A549 (cell line): ENCODE measurements around the gene ATP6AP1. TPM values are rescaled to one million over a fixed set of nuclear protein-coding genes. Genes with fewer than 3 reads are reported as not detected.

Experiments used
- ATAC-seq, 2 experiments: fragments of 200-7000 bp in 1 of 2; fragments of >200 bp in 1 of 2; cut with Nextera tagmentation in 1 of 2; cut with Tn5 transposase in 1 of 2; 3 replicates each; pipeline versions ENCODE4 v1.8.0 to v1.9.1; 2018 to 2020; ENCODE audit warnings: mild to moderate bottlenecking in 1 of 2, moderate library complexity in 1 of 2
- CTCF ChIA-PET: fragments of 300-600 bp; sonication (Branson Sonifier 250); formaldehyde crosslinking; extraction: SDS; loops from one replicate; lab custom pipeline; 2021; ENCODE audit warnings: antibody characterized with exemption, inconsistent platforms; lab: Yijun Ruan, JAX
- POLR2A ChIA-PET: fragments of 350-600 bp; formaldehyde crosslinking; extraction: SDS; loops from one replicate; lab custom pipeline; 2021; ENCODE audit warnings: antibody characterized with exemption, inconsistent platforms; lab: Yijun Ruan, JAX
- DNase-seq, 2 experiments: peaks; one replicate each; pipeline versions ENCODE4 v3.0.0 to v3.0.0-alpha.2; 2011 to 2016; ENCODE audit warnings: low read depth in 1 of 2, low spot score in 1 of 2
- FAIRE-seq: peaks from 2 replicates; lab custom pipeline; 2011; peaks lifted over from hg19 to GRCh38; lab: Jason Lieb, UNC
- H3K27ac ChIP-seq, 2 experiments: fragments of >200 bp; sonication (Bioruptor Twin); formaldehyde crosslinking; 3 replicates each; pipeline ENCODE4 v1.5.1; 2016 to 2017
- H3K4me1 ChIP-seq: fragments of >200 bp; sonication (Bioruptor Twin); formaldehyde crosslinking; 3 replicates; pipeline ENCODE4 v1.6.1; 2016
- H3K4me2 ChIP-seq: fragments of >200 bp; sonication (Bioruptor Twin); formaldehyde crosslinking; 3 replicates; pipeline ENCODE4 v1.6.1; 2016
- H3K4me3 ChIP-seq: fragments of >200 bp; sonication (Bioruptor Twin); formaldehyde crosslinking; 3 replicates; pipeline ENCODE4 v1.5.1; 2016
- H3K9me3 ChIP-seq: fragments of >200 bp; sonication (Bioruptor Twin); formaldehyde crosslinking; 3 replicates; pipeline ENCODE4 v1.6.1; 2016
- ATOH8 ChIP-seq: fragments of 250-450 bp; sonication (Bioruptor Pico); IDR thresholded peaks from 2 replicates; pipeline ENCODE4 v1.5.0; 2020; ENCODE audit warnings: low read depth, mild to moderate bottlenecking, moderate library complexity
- BCL3 ChIP-seq: fragments of >200 bp; sonication (Bioruptor Twin); formaldehyde crosslinking; IDR thresholded peaks from 3 replicates; pipeline ENCODE4 v1.6.1; 2016
- BHLHE40 ChIP-seq: IDR thresholded peaks from 2 replicates; pipeline ENCODE4 v1.6.1; 2012; ENCODE audit warnings: low read depth, low read length, inconsistent platforms
- CBX2 ChIP-seq: fragments of 200-600 bp; sonication (generic); IDR thresholded peaks from 2 replicates; pipeline ENCODE4 v1.6.1; 2016; ENCODE audit warnings: low read depth, mild to moderate bottlenecking, borderline replicate concordance
- CHD4 ChIP-seq: fragments of 200-600 bp; sonication (generic); IDR thresholded peaks from 2 replicates; pipeline ENCODE4 v1.6.1; 2016; ENCODE audit warnings: antibody characterized with exemption, mild to moderate bottlenecking, borderline replicate concordance
- E2F6 ChIP-seq: IDR thresholded peaks from 2 replicates; pipeline ENCODE4 v1.6.1; 2012; ENCODE audit warnings: low read depth, borderline replicate concordance
- EHF ChIP-seq: fragments of 250-450 bp; sonication (Bioruptor Pico); IDR thresholded peaks from 2 replicates; pipeline ENCODE4 v1.5.0; 2020; ENCODE audit warnings: mild to moderate bottlenecking
- EHMT2 ChIP-seq: fragments of 200-600 bp; sonication (generic); IDR thresholded peaks from 2 replicates; pipeline ENCODE4 v1.6.1; 2016; ENCODE audit warnings: antibody characterized with exemption, low read depth, mild to moderate bottlenecking, moderate library complexity
- FOSB ChIP-seq: fragments of 250-450 bp; sonication (Bioruptor Pico); IDR thresholded peaks from 2 replicates; pipeline ENCODE4 v1.5.0; 2020; ENCODE audit warnings: mild to moderate bottlenecking, moderate library complexity
- FOSL2 ChIP-seq, 2 experiments: fragments of 450-650 bp in 1 of 2; fragments of >200 bp in 1 of 2; sonication (Bioruptor Twin) in 1 of 2; formaldehyde crosslinking; IDR thresholded peaks; 2 replicates each; pipeline versions ENCODE4 v1.5.0 to v1.6.1; 2016 to 2020; ENCODE audit warnings: mild to moderate bottlenecking in 1 of 2, moderate library complexity in 1 of 2
- GATA3 ChIP-seq: IDR thresholded peaks from 2 replicates; pipeline ENCODE4 v1.6.1; 2012; ENCODE audit warnings: borderline replicate concordance
- HDAC2 ChIP-seq: fragments of 200-600 bp; sonication (generic); IDR thresholded peaks from 2 replicates; pipeline ENCODE4 v1.6.1; 2016
- HES2 ChIP-seq: fragments of >200 bp; sonication (Bioruptor Twin); formaldehyde crosslinking; IDR thresholded peaks from 2 replicates; pipeline ENCODE4 v1.6.1; 2016
- HOXB5 ChIP-seq: fragments of 250-450 bp; sonication (Bioruptor Pico); IDR thresholded peaks from 2 replicates; pipeline ENCODE4 v1.5.0; 2020; ENCODE audit warnings: mild to moderate bottlenecking, moderate library complexity
- KDM5A ChIP-seq: fragments of 200-600 bp; sonication (generic); IDR thresholded peaks from 2 replicates; pipeline ENCODE4 v1.6.1; 2016; ENCODE audit warnings: antibody characterized with exemption, mild to moderate bottlenecking
- MAFK ChIP-seq: fragments of 450-650 bp; IDR thresholded peaks from 2 replicates; pipeline ENCODE4 v1.6.1; 2014; ENCODE audit not compliant: partially characterized antibody
- MAX ChIP-seq: IDR thresholded peaks from 2 replicates; pipeline ENCODE4 v1.6.1; 2012
- MAZ ChIP-seq: fragments of 150-350 bp; IDR thresholded peaks from 2 replicates; pipeline ENCODE4 v1.6.1; 2014; ENCODE audit warnings: antibody characterized with exemption, low read depth, low read length, borderline replicate concordance
- NFE2L2 ChIP-seq: fragments of 150-350 bp; conservative IDR thresholded peaks from 2 replicates; pipeline ENCODE4 v1.6.1; 2014; ENCODE audit warnings: low read length
- PBX3 ChIP-seq: IDR thresholded peaks from 2 replicates; pipeline ENCODE4 v1.6.1; 2012
- POLR2AphosphoS2 ChIP-seq: conservative IDR thresholded peaks from 2 replicates; pipeline ENCODE4 v1.6.1; 2012; ENCODE audit warnings: low read length, improper control_type of control experiment, inconsistent platforms
- RAD21 ChIP-seq, 2 experiments: fragments of >200 bp in 1 of 2; sonication (Bioruptor Twin) in 1 of 2; formaldehyde crosslinking in 1 of 2; IDR thresholded peaks in 1 of 2; conservative IDR thresholded peaks in 1 of 2; 2 replicates in 1 of 2; 3 replicates in 1 of 2; pipeline ENCODE4 v1.6.1; 2012 to 2018; ENCODE audit warnings: inconsistent platforms in 1 of 2
- RCOR1 ChIP-seq: fragments of 150-350 bp; IDR thresholded peaks from 2 replicates; pipeline ENCODE4 v1.6.1; 2014; ENCODE audit warnings: antibody characterized with exemption, low read length, low read depth
- SMC3 ChIP-seq: fragments of >200 bp; sonication (Bioruptor Twin); formaldehyde crosslinking; IDR thresholded peaks from 3 replicates; pipeline ENCODE4 v1.6.1; 2018; ENCODE audit warnings: inconsistent platforms
- SREBF2 ChIP-seq: fragments of 450-650 bp; IDR thresholded peaks from 2 replicates; pipeline ENCODE4 v1.6.1; 2014; ENCODE audit warnings: mild to moderate bottlenecking, moderate library complexity
- TP53 ChIP-seq: fragments of 250-450 bp; sonication (Bioruptor Pico); IDR thresholded peaks from 2 replicates; pipeline ENCODE4 v1.5.0; 2021; ENCODE audit warnings: mild to moderate bottlenecking, moderate library complexity
- ZC3H11A ChIP-seq: fragments of 450-650 bp; IDR thresholded peaks from 2 replicates; pipeline ENCODE4 v1.6.1; 2014; ENCODE audit warnings: antibody characterized with exemption, mild to moderate bottlenecking
- ZFP36 ChIP-seq: fragments of 450-650 bp; IDR thresholded peaks from 2 replicates; pipeline ENCODE4 v1.6.1; 2014; ENCODE audit warnings: borderline replicate concordance; ENCODE audit not compliant: partially characterized antibody
- ZNF302 ChIP-seq: fragments of 250-450 bp; sonication (Bioruptor Pico); IDR thresholded peaks from 2 replicates; pipeline ENCODE4 v1.9.0; 2021; ENCODE audit warnings: inconsistent platforms, mild to moderate bottlenecking, moderate library complexity
- WGBS: methylation state at CpG from one replicate; pipeline ENCODE4 v1.1.6; 2017; ENCODE audit errors: missing lambda C conversion rate; 5-methylcytosine and 5-hydroxymethylcytosine counted together
- polyA plus RNA-seq, 4 experiments: library from polyadenylated mRNA; depleted of rRNA in 3 of 4; stranded (reverse); fragments of >200 nt; fragmentation: RNase III in 1 of 4; extraction: RNeasy Plus Mini Kit Qiagen cat#74134 plus additional on column Dnase treatment in 1 of 4; gene quantifications; 2 replicates in 3 of 4; 3 replicates in 1 of 4; pipeline ENCODE4 v1.2.3, GENCODE V29; 2011 to 2017

ATP6AP1 gene
- polyA plus RNA-seq, 2 of the 4 experiments (the other 2 are of a cell fraction): 62.6 to 81.7 TPM

GRCh38 chrX:154401918-154402621, 26.4 kb upstream of the ATP6AP1 start:
- Histone ChIP-seq H3K9me3 (no peaks in the 10 kb centered on the region), H3K4me2 (peak overlapping the region; percentile 89; the same call in 1 of the 3 replicates), H3K27ac (peak overlapping the region in 1 of 2 experiments; percentile 96; a peak in 2 of 6 replicates), H3K4me3 (no peak overlapping the region), H3K4me1 (peaks cover 18% of the 10 kb centered on the region; the same call in 2 of the 3 replicates)
- POLR2A ChIA-PET: no interaction called here
- FAIRE-seq (no peak), ATAC-seq (peak; percentile 15 to 20), DNase-seq (no peak)
- CTCF ChIA-PET: interaction anchor here (1.2 to 1.7 kb wide), 2 partner anchors 28 to 134 kb away, joined by 3 to 6 read pairs; partner anchors contain the start of gene FLNA
- TF ChIP-seq E2F6: no peak; the same call in 1 of the 2 replicates
- TF ChIP-seq EHF: no peak
- TF ChIP-seq BCL3: no peak
- TF ChIP-seq SMC3: no peak
- no peak for TF ChIP-seq ZNF302 (CRISPR knock-in tag)
- no peak for TF ChIP-seq ATOH8
- TF ChIP-seq TP53 (CRISPR knock-in tag): no peak
- no peak for TF ChIP-seq FOSL2 (IDR thresholded peaks at IDR 0.05)
- no peak for TF ChIP-seq FOSL2 (CRISPR knock-in tag; IDR thresholded peaks at IDR 0.05)
- TF ChIP-seq POLR2AphosphoS2: no peak; the same call in 1 of the 2 replicates
- no peak for TF ChIP-seq CHD4
- TF ChIP-seq GATA3: no peak
- TF ChIP-seq ZFP36: no peak
- TF ChIP-seq RCOR1: no peak
- TF ChIP-seq ZC3H11A: no peak
- TF ChIP-seq HOXB5 (CRISPR knock-in tag): no peak
- TF ChIP-seq PBX3: no peak; the same call in 1 of the 2 replicates
- TF ChIP-seq CBX2: no peak
- no peak for TF ChIP-seq HDAC2
- WGBS: 66% methylated on average over 6 of the region's 6 CpGs

- TF ChIP-seq ZNF302 (CRISPR knock-in tag): no peak
- TF ChIP-seq EHMT2: no peak
- TF ChIP-seq RAD21 (conservative IDR thresholded peaks at IDR 0.05 in 1 of 2, IDR thresholded peaks at IDR 0.05 in 1 of 2): no peak
- TF ChIP-seq MAFK: no peak
- TF ChIP-seq E2F6: no peak
- TF ChIP-seq MAZ: no peak
- TF ChIP-seq EHF: no peak
- no peak for TF ChIP-seq MAX
- no peak for TF ChIP-seq KDM5A
- no peak for TF ChIP-seq TP53 (CRISPR knock-in tag)
- no peak for TF ChIP-seq SREBF2
- no peak for TF ChIP-seq RCOR1
- TF ChIP-seq CHD4: no peak
- TF ChIP-seq ATOH8: no peak
- no peak for TF ChIP-seq FOSL2 (IDR thresholded peaks at IDR 0.05)
- no peak for TF ChIP-seq FOSL2 (CRISPR knock-in tag; IDR thresholded peaks at IDR 0.05)
- TF ChIP-seq NFE2L2: no peak
- no peak for TF ChIP-seq FOSB (CRISPR knock-in tag)
- no peak for TF ChIP-seq HES2
- TF ChIP-seq BHLHE40: no peak
- FAIRE-seq (no peak), ATAC-seq (peak; percentile 37 to 45), DNase-seq (no peak)
- H3K4me2 ChIP-seq: no peak overlapping the region
- WGBS: 89% methylated on average over 7 of the region's 19 CpGs
- no peaks in the 10 kb centered on the region for H3K9me3 ChIP-seq
- POLR2A ChIA-PET: no interaction called here
- H3K4me3 ChIP-seq: no peak overlapping the region
- H3K4me1 ChIP-seq: peaks cover 18% of the 10 kb centered on the region; the same call in 2 of the 3 replicates
- H3K27ac ChIP-seq: no peak overlapping the region
- CTCF ChIA-PET: interaction anchor here (1.2 to 1.7 kb wide), 2 partner anchors 29 to 133 kb away, joined by 3 to 6 read pairs; partner anchors contain the start of gene FLNA
Measured at GRCh38 chrX:154402622-154403127, 25.8 kb upstream of the ATP6AP1 start.
